Uterus (tissue), 2 donors: ENCODE measurements around the gene PHYHIPL.
A peak's percentile ranks its signal among the peaks of the same experiment; 100 is the strongest.

ENCODE experiments used
- POLR2A ChIP-seq, 2 donors: fragments of 450-650 bp; IDR thresholded peaks; one replicate each; pipeline ENCODE4 v1.6.1; 2016; ENCODE audit warnings: antibody characterized with exemption in 2 of 2, mild to moderate bottlenecking in 1 of 2, moderate library complexity in 1 of 2
- TF ChIP-seq, protein P1 (sequence below), 4 experiments: fragments of 200-600 bp in 2 of 4; fragments of 450-650 bp in 2 of 4; sonication (generic) in 2 of 4; IDR thresholded peaks; one replicate each; pipeline ENCODE4 v1.5.1; 2016 to 2019; ENCODE audit warnings: antibody characterized with exemption in 4 of 4, mild to moderate bottlenecking in 2 of 4, moderate library complexity in 1 of 4

DNA sequence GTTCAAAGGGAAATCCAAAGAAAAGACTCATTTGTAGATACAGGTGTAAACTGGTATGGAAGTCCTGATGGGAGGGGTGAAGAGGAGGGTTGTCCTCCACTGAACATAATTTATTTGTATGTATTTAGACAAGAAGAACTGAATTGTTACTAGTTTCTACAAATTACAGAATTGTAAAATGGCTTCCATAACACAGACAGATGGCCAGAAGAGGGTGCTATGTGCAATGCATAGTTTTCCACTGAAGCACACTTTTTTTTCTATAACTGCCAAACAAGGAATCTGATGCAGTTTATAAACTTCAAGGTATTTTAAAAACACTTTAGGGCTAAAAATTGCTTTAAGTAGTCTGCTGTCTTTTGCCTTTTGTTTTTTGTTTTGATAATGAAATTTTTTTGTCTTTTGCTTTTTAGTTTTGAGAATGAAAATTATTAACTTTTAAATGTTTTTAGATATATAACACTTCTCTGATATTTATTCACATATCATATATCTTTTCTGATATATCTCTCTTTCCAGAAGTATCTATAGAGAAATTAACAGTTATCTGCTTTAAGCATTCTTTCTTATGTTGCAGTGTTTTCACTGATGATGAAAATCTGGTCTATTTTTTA, 58.5 kb downstream of the PHYHIPL start:
- TF ChIP-seq, protein P1, sequence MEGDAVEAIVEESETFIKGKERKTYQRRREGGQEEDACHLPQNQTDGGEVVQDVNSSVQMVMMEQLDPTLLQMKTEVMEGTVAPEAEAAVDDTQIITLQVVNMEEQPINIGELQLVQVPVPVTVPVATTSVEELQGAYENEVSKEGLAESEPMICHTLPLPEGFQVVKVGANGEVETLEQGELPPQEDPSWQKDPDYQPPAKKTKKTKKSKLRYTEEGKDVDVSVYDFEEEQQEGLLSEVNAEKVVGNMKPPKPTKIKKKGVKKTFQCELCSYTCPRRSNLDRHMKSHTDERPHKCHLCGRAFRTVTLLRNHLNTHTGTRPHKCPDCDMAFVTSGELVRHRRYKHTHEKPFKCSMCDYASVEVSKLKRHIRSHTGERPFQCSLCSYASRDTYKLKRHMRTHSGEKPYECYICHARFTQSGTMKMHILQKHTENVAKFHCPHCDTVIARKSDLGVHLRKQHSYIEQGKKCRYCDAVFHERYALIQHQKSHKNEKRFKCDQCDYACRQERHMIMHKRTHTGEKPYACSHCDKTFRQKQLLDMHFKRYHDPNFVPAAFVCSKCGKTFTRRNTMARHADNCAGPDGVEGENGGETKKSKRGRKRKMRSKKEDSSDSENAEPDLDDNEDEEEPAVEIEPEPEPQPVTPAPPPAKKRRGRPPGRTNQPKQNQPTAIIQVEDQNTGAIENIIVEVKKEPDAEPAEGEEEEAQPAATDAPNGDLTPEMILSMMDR (IDR thresholded peaks at IDR 0.05) = peak; percentile 37 to 47 (median 41)
- TF ChIP-seq POLR2A (IDR thresholded peaks at IDR 0.05) = no peak
